ENCODE data around the gene MAPKAP1. TPM values are rescaled to one million over a fixed set of nuclear protein-coding genes. Genes with fewer than 3 reads are reported as not detected.

Gene MAPKAP1
- polyA plus RNA-seq, 3 donors = 39.9 to 57.5 (median 44.1) TPM

- Histone ChIP-seq H3K4me2 (replicated peaks; ENCODE audit: extremely low read depth, low read length, poor library complexity, severe bottlenecking) (no peak overlapping the region), H3K79me2 (ENCODE audit: insufficient read depth, low read length) (no peaks in the 10 kb centered on the region), H4K20me1 (ENCODE audit: insufficient read depth, low read length) (no peaks in the 10 kb centered on the region), H2AFZ (ENCODE audit: insufficient read depth, low read depth, low read length, poor library complexity, severe bottlenecking) (no peak overlapping the region), H3K9me3 (replicated peaks in 1 of 2; ENCODE audit: control insufficient read depth in 1 of 2, insufficient read depth in 1 of 2, low read length in 2 of 2) (peaks cover 0 to 3% of the 10 kb centered on the region in 2 donors), H3K9ac (ENCODE audit: insufficient read depth, low read length, poor library complexity, severe bottlenecking) (no peak overlapping the region), H3K4me1 (ENCODE audit: control insufficient read depth in 1 of 2, insufficient read depth in 2 of 2, low read length in 2 of 2) (no peaks in the 10 kb centered on the region), H3K4me3 (replicated peaks in 1 of 3; ENCODE audit: low read depth in 2 of 3, low read length in 3 of 3) (no peak overlapping the region), H3K27ac (ENCODE audit: low read depth in 1 of 2, low read length in 2 of 2) (no peak overlapping the region), H3K36me3 (replicated peaks in 1 of 2; ENCODE audit: control insufficient read depth in 1 of 2, insufficient read depth in 2 of 2, low read length in 2 of 2) (peaks cover 29 to 78% of the 10 kb centered on the region in 2 donors), H3K27me3 (ENCODE audit: control insufficient read depth in 2 of 2, insufficient read depth in 2 of 2, low read length in 2 of 2) (no peaks in the 10 kb centered on the region)
- peaks cover 33 to 39% of the 10 kb centered on the region in 2 donors for H3K36me3 Mint-ChIP-seq
- WGBS (ENCODE audit: insufficient coverage) = no CpG with 5 or more reads among the region's 2 CpGs
- TF ChIP-seq, protein P1, sequence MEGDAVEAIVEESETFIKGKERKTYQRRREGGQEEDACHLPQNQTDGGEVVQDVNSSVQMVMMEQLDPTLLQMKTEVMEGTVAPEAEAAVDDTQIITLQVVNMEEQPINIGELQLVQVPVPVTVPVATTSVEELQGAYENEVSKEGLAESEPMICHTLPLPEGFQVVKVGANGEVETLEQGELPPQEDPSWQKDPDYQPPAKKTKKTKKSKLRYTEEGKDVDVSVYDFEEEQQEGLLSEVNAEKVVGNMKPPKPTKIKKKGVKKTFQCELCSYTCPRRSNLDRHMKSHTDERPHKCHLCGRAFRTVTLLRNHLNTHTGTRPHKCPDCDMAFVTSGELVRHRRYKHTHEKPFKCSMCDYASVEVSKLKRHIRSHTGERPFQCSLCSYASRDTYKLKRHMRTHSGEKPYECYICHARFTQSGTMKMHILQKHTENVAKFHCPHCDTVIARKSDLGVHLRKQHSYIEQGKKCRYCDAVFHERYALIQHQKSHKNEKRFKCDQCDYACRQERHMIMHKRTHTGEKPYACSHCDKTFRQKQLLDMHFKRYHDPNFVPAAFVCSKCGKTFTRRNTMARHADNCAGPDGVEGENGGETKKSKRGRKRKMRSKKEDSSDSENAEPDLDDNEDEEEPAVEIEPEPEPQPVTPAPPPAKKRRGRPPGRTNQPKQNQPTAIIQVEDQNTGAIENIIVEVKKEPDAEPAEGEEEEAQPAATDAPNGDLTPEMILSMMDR (IDR thresholded peaks at IDR 0.05) = no peak
- peaks cover 6 to 13% (median 9%) of the 10 kb centered on the region in 7 donors for H3K9me3 Mint-ChIP-seq
- no peak for DNase-seq
- intact Hi-C loops (cut with micrococcal nuclease) = no loop called here
- no peak overlapping the region for H3K27ac Mint-ChIP-seq
- H3K4me3 Mint-ChIP-seq = no peak overlapping the region
- H3K4me1 Mint-ChIP-seq = no peaks in the 10 kb centered on the region
- no peaks in the 10 kb centered on the region for H3K27me3 Mint-ChIP-seq (ENCODE audit: low read depth in 3 of 3)
Observed at GRCh38 chr9:125463926-125464325, 243.1 kb downstream of the MAPKAP1 start.

DNA sequence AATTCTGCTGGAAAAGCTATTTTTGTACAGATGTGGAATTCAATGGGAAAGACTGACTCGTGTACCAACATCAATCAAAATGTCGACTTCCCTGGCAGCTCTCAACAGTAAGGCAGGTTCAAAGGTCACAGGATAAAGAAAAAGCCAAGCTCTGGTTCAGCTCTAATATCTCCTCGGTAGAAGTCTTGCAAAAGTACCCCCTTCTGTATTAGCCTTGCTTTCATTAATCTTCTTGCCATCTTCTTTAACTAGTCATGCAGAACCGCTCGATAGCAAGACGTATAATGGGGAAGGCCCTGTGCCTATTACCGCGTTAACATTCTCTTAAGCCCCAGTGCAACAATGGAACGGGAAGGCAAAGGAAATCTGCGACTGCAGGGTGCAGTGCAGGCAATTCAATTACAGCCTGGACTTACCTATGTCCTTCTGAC lies 244.1 kb downstream of the MAPKAP1 start:
- no peak overlapping the region for H3K27ac Mint-ChIP-seq
- no peaks in the 10 kb centered on the region for H3K4me1 Mint-ChIP-seq
- Histone ChIP-seq H3K79me2 (ENCODE audit: insufficient read depth, low read length) (no peaks in the 10 kb centered on the region), H3K4me3 (replicated peaks in 1 of 3; ENCODE audit: low read depth in 2 of 3, low read length in 3 of 3) (no peak overlapping the region), H3K9me3 (replicated peaks in 1 of 2; ENCODE audit: control insufficient read depth in 1 of 2, insufficient read depth in 1 of 2, low read length in 2 of 2) (peaks cover 3% of the 10 kb centered on the region in 2 donors), H3K4me2 (replicated peaks; ENCODE audit: extremely low read depth, low read length, poor library complexity, severe bottlenecking) (no peak overlapping the region), H4K20me1 (ENCODE audit: insufficient read depth, low read length) (no peaks in the 10 kb centered on the region), H3K9ac (ENCODE audit: insufficient read depth, low read length, poor library complexity, severe bottlenecking) (no peak overlapping the region), H3K27me3 (ENCODE audit: control insufficient read depth in 2 of 2, insufficient read depth in 2 of 2, low read length in 2 of 2) (no peaks in the 10 kb centered on the region), H3K4me1 (ENCODE audit: control insufficient read depth in 1 of 2, insufficient read depth in 2 of 2, low read length in 2 of 2) (no peaks in the 10 kb centered on the region), H3K27ac (ENCODE audit: low read depth in 1 of 2, low read length in 2 of 2) (no peak overlapping the region), H2AFZ (ENCODE audit: insufficient read depth, low read depth, low read length, poor library complexity, severe bottlenecking) (no peak overlapping the region), H3K36me3 (replicated peaks in 1 of 2; ENCODE audit: control insufficient read depth in 1 of 2, insufficient read depth in 2 of 2, low read length in 2 of 2) (peaks cover 24 to 69% of the 10 kb centered on the region in 2 donors)
- no peak for DNase-seq
- H3K9me3 Mint-ChIP-seq = peaks cover 7 to 20% (median 13%) of the 10 kb centered on the region in 7 donors
- H3K4me3 Mint-ChIP-seq = no peak overlapping the region
- intact Hi-C loops (cut with micrococcal nuclease) = no loop called here
- TF ChIP-seq, protein P1 (IDR thresholded peaks at IDR 0.05) = no peak
- H3K27me3 Mint-ChIP-seq (ENCODE audit: low read depth in 3 of 3) = no peaks in the 10 kb centered on the region
- WGBS (ENCODE audit: insufficient coverage) = 96% methylated on average over 10 of the region's 10 CpGs
- peaks cover 36 to 43% of the 10 kb centered on the region in 2 donors for H3K36me3 Mint-ChIP-seq
